Activated gamma-delta T cell (primary cell): Measurements from ENCODE around the gene TXNRD2.

Experiments used
- DNase-seq: peaks from one replicate; lab custom pipeline; 2025; lab: John Stamatoyannopoulos, UW
- total RNA-seq, 2 donors: gene quantifications; one replicate each; lab custom pipeline; 2026; lab: John Stamatoyannopoulos, UW

The TXNRD2 gene
- total RNA-seq, result 20.5 to 25.2 reads per million in 2 donors

- peak; percentile 49 for DNase-seq
These were observed at the start of gene TXNRD2, which contains the start of gene COMT for GRCh38 chr22:19941365-19942082. TSS of gene TXNRD2 (minus strand) at chr22:19941818. CDS start at chr22:19941803, 15 bp downstream. TSS of gene COMT (plus strand) at chr22:19941772. CDS start at chr22:19962527, 20,755 bp downstream.

DNA sequence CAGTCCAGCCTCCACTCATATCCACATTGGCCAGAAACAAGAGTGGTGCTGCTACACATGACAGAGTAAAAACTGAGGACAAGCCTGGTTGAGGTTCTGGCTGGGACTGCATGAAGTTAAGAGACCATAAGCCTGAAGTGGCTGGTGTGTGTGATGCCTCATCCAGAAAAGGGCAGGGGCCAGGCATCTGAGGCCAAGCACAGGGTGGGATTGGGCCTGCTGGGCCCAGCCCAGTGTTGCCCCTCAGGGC, 49.7 kb upstream of the TXNRD2 start:
- DNase-seq, result no peak

GRCh38 chr22:19990609-19991394, 49.2 kb upstream of the TXNRD2 start:
- no peak for DNase-seq

- no peak for DNase-seq
These were observed 48.6 kb upstream of the TXNRD2 start for GRCh38 chr22:19990188-19990587.

DNA sequence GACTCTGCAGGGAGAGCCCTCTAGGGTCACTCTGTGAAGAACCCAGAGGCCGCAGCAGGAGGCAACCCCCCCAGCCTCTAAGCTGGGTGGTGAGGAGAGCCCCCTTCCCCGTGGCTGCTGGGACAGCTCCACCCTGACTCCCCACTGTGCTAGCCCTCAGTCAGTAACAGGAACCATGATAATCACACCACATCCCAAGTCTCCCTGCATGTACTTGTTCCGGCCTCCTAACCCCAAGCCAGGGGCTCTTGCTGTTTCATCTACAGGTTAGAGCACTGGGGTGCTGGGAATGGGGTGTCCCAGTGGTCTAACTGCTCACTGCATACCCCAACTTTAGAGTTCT, 48.1 kb upstream of the TXNRD2 start:
- no peak for DNase-seq

- no peak for DNase-seq
These were observed 47.5 kb upstream of the TXNRD2 start for GRCh38 chr22:19988965-19989724.

GRCh38 chr22:19988331-19988808, 46.8 kb upstream of the TXNRD2 start:
- no peak for DNase-seq

- DNase-seq, result no peak
These were observed 46.0 kb upstream of the TXNRD2 start for GRCh38 chr22:19987394-19988306.

GRCh38 chr22:19986410-19987341, 45.1 kb upstream of the TXNRD2 start:
- peak; percentile 56 for DNase-seq

GRCh38 chr22:19986011-19986409, 44.4 kb upstream of the TXNRD2 start:
- DNase-seq, result no peak

DNA sequence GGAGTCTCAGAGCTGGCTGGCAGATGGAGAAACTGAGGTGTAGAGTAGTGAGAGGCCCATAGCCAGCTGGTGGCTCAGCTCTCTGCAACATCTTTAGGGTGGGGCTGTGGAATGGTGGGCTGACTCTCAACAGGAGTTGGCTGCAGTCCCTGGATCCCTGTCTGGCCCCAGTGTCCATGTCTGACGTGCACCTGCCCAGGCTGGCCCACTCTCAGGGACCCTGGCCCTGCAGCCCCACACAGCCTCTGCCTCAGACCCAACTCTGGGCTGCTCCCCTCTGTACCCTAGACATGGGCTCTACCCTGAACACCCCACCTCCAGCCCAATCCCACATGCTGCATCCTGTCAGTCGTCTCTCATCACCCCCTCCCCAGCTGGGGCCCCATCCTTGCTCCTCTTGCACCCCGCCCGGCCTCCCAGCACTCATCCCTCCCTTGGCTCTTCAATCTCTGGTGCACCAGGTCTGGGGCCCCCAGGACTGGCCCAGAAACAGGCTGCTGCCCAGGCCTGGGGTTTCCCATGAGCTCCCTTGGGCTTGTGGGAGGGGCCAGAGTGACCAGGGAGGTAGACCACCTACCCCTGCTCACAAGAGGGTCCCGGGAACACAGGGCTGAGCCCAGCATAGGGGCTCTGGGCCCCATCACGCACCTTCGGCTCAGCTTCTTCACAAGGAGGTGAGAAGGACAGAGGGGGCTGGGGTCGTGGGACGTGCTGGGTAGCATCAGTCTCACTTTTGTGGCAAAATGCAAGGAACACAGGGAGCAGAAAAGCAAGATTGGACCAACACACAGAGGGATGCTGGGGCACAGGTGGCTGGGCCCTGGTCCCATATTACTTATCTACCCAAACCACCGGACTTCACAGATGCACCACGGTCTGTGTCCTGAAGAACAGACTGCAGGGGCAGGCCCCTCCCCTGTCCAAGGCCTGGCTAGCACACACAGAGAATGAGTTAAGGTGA, 43.5 kb upstream of the TXNRD2 start:
- no peak for DNase-seq

DNA sequence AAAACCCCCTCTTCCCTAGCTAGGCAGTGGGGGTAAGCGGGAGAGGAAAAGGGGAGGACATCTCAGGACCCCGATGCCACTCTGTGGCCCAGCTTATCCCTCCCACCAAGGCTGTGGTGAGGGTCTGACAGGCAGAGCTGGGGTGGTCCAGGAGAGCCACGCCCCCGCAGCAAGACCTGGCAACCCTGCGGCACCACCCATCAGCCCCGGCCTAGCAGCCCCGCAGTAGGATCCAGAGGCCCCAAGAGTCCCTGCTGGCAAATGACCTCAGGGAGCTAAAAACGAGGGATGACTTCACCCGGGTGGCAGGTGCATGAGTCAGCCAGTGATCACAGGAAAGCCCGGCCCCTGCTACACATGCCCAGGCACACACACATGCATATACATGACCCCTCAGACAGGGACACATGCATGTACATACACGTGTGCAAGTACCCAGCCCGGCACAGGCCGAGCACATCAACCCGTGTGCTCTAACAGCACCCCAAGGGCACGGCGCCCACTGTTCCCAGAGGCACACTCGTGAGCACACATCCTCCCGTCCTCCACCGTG, 42.7 kb upstream of the TXNRD2 start:
- no peak for DNase-seq

- no peak for DNase-seq
These were observed 42.1 kb upstream of the TXNRD2 start for GRCh38 chr22:19983741-19984140.

GRCh38 chr22:19982991-19983578, 41.5 kb upstream of the TXNRD2 start:
- no peak for DNase-seq

DNA sequence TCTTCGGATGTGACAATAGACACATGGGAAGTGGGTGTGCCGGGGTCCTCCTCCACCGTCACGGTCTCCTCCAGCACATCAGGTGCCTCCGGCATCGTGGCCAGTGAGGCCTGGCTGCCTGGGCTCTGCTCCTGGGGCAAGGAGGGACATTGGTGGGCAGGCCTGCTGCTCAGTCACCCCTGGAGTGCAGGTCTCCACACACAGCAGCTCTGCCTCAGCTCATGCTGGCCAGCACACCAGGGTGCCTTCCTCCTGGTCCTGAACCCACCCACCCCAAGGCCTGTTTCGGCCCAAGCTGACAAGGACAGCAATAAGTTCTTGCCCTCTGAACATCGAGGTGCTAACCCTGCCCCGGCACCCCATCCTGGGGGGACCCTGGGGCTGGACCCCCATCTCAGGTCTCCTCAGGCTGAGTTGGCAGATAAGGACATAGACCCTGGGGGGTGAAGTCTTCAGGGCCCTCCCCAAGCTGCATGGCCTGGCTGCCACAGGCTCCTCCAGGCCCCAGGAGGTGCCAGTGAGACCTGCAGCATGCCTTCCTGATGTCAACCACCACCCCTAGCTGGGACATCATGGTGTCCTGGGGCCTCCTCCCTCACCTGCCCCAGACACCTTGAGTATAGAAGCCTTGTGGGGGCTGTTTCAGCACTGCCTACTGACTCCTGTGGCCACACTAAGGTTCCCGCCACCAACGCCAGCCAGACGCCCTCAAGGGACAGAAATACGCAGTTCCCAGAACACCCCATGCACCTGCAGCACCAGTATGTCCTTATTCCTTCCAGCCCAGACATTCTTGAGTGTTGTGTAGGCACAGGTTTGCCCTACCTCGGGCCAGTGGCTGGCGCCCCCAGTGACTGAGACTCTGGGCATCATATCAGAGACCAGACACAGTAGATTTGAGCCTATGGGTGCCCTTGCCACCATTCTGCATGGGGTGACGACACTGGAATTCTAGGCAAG, 40.6 kb upstream of the TXNRD2 start:
- no peak for DNase-seq

DNA sequence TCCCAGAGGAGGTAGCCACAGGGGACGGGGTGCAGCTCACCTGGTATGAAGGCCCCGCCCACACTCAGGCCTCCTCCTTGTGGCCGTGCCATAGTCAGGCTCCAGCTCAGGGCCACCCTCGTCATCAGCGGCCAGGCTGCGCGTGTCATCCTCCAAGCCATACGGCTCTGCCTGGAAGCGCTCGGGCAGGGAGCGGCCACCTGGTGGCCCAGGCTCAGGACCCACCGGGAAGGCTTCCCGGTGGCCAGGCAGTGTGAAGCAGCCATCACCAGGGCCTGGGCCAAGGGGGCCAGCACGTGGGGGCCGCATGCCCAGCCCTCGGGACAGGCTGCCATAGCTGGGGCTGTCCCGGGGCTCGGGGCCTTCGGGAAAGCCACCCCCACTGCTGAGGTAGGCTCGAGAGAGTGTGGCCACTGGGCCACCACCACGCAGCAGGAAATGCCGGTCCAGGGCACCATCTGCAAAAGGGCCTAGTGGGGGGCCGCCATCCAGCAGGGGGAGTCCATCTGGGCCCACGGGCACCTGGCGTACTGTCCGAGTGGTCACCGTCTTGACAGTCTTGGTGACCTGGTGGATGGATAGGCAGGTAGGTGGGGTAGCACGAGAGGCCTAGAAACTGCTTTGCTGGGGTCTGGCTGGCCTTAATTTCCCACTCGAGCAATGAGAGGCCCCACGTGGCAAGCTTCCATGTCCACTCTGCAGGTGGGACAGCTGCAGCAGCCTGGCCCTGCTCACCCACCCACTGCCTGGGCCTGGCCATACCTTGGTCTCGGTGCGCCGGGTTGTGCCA, 39.7 kb upstream of the TXNRD2 start:
- DNase-seq, result no peak

DNA sequence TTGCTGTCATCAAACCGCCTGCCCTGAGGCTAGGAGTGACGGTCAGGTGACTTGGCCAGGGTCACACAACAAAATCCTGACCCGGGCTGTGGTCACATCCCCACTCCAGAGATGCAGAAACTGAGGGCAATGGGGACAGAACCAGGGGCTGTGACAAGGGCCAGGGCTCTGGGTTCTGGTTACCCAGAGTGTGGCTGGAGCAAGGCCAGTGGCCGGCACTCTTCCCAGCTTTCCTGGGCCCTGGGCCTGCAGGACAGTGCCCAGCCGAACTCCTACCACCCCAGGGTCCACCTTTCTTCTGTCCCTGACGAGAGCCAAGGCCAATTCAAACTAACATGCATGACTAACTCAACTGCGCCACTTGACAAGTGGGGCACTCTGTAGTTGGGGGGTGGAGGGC, 39.1 kb upstream of the TXNRD2 start:
- no peak for DNase-seq
